ENCODE data around the gene GRID2.

- TF ChIP-seq ZNF239 (CRISPR knock-in tag; IDR thresholded peaks at IDR 0.05) (no peak), RFX5 (IDR thresholded peaks at IDR 0.05; ENCODE audit: low read depth, low read length) (no peak), POLR2A (conservative IDR thresholded peaks at IDR 0.05) (no peak), JUN (IDR thresholded peaks at IDR 0.05; ENCODE audit: borderline replicate concordance, low read depth, low read length) (no peak), JUN (CRISPR knock-in tag; IDR thresholded peaks at IDR 0.05; ENCODE audit: borderline replicate concordance) (no peak), GTF2B (IDR thresholded peaks at IDR 0.05; ENCODE audit: extremely low read depth, insufficient read length) (no peak), CREB1 (IDR thresholded peaks at IDR 0.05) (no peak), CREB1 (CRISPR knock-in tag; IDR thresholded peaks at IDR 0.05) (no peak), CTCF (IDR thresholded peaks at IDR 0.05 in 2 of 3, conservative IDR thresholded peaks at IDR 0.05 in 1 of 3; ENCODE audit: insufficient read depth in 2 of 3, low read depth in 1 of 3, low read length in 3 of 3) (no peak)
Measured at GRCh38 chr4:93687304-93687703, 1383.5 kb downstream of the GRID2 start.
